Activated effector memory CD4-positive, alpha-beta T cell treated with Interleukin-2 at 50 U/mL for 16 hours (primary cell): ENCODE data around the gene ACTR8.
A peak's percentile ranks its signal among the peaks of the same experiment; 100 is the strongest.
"Not testable (repeated sequence)": the region's sequence is repeated elsewhere in the genome, so short reads cannot be mapped to it uniquely, and the experiment has no call there.

Experiments
- DNase-seq: peaks from one replicate; pipeline ENCODE4 v3.0.0-alpha.2; 2020

The ACTR8 gene, protein sequence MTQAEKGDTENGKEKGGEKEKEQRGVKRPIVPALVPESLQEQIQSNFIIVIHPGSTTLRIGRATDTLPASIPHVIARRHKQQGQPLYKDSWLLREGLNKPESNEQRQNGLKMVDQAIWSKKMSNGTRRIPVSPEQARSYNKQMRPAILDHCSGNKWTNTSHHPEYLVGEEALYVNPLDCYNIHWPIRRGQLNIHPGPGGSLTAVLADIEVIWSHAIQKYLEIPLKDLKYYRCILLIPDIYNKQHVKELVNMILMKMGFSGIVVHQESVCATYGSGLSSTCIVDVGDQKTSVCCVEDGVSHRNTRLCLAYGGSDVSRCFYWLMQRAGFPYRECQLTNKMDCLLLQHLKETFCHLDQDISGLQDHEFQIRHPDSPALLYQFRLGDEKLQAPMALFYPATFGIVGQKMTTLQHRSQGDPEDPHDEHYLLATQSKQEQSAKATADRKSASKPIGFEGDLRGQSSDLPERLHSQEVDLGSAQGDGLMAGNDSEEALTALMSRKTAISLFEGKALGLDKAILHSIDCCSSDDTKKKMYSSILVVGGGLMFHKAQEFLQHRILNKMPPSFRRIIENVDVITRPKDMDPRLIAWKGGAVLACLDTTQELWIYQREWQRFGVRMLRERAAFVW

GRCh38 chr3:53881691-53882593 is at the start of gene ACTR8:
TSS of gene ACTR8 (minus strand) at chr3:53882152. CDS start at chr3:53882101, 51 bp downstream.
- peak; percentile 77 for DNase-seq

DNA sequence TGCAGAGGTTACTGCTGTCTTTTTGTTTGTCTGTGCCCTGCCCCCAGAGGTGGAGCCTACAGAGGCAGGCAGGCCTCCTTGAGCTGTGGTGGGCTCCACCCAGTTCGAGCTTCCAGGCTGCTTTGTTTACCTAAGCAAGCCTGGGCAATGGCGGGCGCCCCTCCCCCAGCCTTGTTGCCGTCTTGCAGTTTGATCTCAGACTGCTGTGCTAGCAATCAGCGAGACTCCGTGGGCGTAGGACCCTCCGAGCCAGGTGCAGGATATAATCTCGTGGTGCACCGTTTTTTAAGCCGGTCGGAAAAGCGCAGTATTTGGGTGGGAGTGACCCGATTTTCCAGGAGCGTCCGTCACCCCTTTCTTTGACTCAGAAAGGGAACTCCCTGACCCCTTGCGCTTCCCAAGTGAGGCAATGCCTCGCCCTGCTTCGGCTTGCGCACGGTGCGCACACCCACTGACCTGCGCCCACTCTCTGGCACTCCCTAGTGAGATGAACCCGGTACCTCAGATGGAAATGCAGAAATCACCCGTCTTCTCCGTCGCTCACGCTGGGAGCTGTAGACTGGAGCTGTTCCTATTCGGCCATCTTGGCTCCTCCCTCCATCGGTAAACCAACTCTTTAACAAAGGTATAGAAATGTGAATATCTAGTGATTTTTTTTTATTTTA is 45.4 kb upstream of the ACTR8 start:
- DNase-seq = not testable (repeated sequence)

- no peak for DNase-seq
Observed at GRCh38 chr3:53921296-53921695, 39.3 kb upstream of the ACTR8 start.

GRCh38 chr3:53919741-53920140 is 37.8 kb upstream of the ACTR8 start:
- no peak for DNase-seq

DNA sequence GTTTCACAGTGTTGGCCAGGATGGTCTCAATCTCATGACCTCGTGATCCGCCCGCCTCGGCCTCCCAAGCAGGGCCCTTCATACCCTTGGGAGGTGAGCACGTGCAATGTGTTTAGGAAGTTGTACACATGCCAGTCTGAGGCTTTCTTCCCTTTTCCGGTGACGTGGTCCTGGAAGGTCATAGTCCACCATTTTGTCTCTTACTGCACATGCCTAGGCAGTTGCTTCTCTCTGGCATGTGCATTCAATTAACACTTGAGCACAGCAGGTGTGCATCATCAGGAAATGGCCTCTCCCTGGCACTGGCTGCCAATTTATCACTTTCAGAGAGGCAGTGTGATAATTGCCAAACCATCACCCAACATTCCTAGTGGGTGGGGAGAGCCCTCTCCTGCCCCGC is 31.4 kb upstream of the ACTR8 start:
- DNase-seq = no peak

GRCh38 chr3:53902711-53903110 is 20.8 kb upstream of the ACTR8 start:
- no peak for DNase-seq

- no peak for DNase-seq
Observed at GRCh38 chr3:53902067-53902466, 20.1 kb upstream of the ACTR8 start.

- DNase-seq = no peak
Observed at GRCh38 chr3:53900666-53901331, 18.8 kb upstream of the ACTR8 start.

DNA sequence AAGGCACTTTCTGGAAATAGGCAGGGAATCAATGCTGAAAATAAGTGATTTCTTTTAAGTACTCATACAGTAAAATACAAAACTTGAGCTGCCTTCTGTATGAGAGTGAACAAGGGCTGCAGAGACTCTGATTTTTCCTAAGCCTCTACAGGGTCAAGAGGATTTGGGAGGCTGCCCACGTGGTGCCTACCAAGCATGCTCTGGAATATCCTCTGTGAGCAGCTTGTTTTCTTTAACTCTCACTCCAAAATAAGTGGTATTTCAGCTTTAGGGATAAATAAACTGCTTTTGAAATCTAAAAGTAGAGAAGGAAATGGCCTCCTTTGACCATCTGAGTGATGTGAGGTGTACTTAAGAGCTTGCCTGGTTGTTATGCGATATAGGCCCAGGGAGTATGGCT is 17.8 kb upstream of the ACTR8 start:
- no peak for DNase-seq

GRCh38 chr3:53892286-53892637 is 10.3 kb upstream of the ACTR8 start:
- no peak for DNase-seq

DNA sequence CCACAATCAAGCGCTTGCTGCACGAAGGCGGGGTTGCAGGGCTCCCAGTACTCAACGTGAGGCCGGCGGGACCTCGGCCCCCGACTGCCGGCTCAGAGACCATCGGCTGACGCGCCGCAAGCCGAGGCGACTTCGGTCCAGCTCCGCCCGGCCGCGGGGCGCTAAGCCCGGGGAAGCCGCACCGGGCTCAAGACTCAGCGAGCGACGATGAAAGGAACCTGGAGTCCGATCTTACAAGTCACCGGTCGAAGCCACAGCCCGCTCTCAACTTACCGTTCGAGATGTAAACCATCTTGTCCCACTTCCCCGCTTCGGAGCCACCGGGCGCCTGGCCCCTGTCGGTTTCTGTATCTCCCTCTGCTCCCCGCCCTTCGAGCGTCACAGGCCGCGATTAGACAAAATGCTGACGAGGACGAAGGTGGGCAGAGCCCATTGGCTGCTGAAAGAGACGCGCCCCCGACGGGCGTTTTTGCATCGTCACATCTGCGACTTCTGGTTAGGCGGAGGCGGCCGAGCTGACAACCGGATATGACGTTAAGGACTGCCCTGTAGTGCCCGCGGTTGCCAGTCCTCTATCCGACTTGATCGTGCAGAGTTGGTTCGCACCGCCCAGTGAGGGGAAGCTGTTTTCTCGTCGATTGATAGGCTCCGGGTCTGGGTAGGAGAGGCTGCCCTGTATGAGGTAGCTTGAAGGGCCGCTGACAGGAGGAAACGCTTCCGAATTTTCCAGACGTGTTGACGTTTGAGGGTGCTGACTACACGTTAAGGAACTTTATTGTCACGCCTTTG is 9.7 kb upstream of the ACTR8 start, which contains the start of gene SELENOK:
Gene SELENOK (minus strand): TSS at position 363 of the 789 bp plus-strand sequence.
- DNase-seq = peak; percentile 95

DNA sequence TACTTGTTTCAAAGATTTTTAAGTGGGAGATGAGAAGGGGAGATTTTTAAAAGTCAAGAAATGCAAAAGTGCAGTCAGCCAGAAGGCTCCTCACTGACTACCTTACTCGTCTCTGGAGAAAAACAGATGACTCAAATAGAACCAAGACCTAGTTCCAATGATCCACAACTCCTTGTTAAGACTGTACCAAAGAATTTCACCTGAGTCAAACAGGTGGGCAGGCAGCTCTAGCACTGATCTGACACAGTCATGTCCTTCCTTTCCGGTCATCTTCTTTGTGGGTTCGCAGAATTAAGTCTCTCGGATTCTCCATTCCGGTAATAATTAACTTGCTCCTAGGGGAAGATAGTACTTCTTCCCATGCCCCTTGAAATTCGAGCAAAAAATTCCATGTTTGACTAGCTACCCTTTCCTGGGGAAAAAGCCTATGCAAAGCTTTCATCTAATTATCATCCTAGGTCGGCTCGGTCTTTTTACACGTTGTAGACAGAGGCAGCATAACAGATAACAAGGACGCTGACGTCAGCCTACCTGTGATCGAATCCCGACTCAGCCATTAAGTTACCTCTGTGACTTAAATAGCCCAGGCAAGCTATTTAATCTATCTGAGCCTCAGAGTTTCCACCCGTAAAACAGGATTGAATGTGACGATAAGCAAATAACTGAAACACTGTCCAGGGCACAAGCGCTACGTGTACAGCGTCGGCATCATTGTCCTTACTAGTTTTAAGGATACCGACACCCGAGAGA is 8.9 kb upstream of the ACTR8 start:
- no peak for DNase-seq

DNA sequence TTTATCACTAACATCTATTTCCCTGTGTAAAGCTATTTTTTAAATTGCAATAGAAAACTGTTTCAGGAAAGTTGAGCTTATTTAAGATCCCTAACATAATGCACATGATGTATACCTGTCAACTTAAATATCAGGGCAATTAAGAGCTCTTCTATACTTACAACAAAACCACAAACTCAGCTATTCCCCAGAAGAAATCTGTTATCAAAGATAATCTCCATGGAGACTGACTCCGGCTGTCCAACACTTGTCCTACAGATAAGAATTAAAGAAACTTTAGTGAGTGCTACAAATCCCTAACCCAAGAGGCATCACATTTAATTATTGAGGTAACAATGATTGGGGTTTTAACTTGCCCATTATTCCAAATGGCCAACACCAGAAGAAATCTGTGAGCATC is 6.3 kb upstream of the ACTR8 start:
- no peak for DNase-seq

DNA sequence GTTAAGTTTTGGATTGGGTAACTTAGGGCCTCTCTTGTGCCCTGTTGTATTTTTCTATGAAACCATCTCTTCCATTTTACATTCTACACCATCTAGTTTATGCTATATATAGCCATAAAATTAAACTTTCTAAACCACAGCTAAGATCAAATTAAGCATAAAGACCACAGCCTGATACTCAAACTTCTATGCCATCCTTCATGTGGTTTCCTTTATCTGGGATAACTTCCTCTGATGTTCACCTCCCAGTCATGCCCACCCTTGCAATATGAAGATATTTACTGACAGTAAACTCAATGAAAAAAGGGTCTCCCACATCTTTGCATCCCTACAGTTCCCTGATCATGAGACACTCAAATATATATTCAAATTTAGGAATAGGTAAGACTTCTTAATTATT is 5.5 kb upstream of the ACTR8 start:
- no peak for DNase-seq

GRCh38 chr3:53885239-53885638 is 3.3 kb upstream of the ACTR8 start:
- DNase-seq = no peak

DNA sequence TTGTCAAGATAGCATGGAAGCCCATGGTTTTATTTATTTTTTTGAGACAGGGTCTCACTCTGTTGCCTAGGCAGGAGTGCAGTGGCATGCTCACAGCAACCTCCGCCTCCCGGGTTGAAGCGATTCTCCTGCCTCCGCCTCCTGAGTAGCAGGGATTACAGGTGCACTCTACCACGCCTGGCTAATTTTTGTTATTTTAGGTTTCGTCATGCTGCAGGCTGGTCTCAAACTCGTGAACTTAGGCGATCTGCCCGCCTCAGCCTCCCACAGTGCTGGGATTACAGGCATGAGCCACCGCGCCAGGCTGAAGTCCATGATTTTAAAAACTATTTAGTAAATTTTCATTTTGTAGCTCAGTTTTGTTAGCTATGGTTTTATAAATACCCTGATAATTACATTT is 2.7 kb upstream of the ACTR8 start:
- DNase-seq = no peak

DNA sequence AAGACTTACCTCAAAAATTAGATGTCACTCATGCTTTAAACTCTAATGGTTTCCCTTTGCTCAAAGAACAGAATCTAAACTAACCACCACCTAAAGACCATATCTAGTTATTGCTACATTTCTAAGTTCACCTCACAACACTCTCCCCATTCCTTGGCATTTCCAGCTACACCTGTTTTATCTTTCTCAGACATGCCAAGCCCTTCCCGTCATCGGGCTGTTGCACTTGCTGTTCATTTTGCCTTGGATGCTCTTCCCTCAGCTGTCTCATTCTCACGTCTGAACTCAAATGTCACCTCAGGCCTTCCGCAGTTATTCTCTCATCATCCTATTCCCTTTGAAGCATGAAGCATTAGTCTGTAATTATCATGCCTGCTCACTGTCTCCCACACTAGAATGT is 1.1 kb upstream of the ACTR8 start:
- no peak for DNase-seq

- DNase-seq = no peak
Observed at GRCh38 chr3:53880396-53881345, 1.3 kb downstream of the ACTR8 start.

DNA sequence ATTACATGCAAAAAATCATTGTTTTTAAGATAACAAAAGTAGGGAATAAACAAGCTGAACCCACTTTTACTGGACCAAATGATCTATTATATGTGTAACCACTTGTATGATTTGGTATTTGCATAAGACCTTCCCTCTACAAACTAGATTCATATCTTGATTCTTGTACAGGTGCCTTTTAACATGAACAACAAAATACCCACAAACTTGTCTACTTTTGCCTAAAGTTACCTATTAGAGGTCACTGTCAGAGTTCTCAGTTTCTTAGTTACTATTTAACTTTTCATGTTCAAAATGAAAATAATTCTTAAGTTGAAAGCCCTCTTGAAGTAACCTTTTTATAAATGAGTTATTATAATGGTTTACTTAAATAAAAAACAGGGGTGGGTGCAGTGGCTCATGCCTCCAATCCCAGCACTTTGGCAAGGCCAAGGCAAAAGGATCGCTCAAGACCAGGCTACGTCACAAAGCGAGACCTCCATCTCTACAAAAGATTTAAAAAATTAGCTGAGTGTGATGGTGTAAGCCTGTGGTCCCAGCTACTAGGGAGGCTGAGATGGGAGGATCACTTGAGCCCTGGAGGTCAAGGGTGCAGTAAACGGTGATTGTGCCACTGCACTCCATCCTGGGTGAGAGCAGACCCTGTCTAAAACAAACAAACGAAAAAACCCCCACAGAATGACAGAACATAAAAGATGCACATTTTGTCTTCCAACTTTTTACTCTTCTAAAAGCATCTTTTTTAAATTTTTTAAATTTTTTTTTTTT is 16.0 kb downstream of the ACTR8 start:
- no peak for DNase-seq
